Fibroblast of lung (primary cell): Measurements from ENCODE around the gene NXNL2.

Source experiments
- CTCF ChIP-seq, 2 donors: IDR thresholded peaks in 1 of 2; conservative IDR thresholded peaks in 1 of 2; 1 replicate in 1 of 2; 2 replicates in 1 of 2; pipeline ENCODE4 v1.5.1; 2011 to 2012; ENCODE audit warnings: low read length in 2 of 2, control low read depth in 1 of 2, inconsistent platforms in 1 of 2, low read depth in 1 of 2, mild to moderate bottlenecking in 1 of 2
- EZH2 ChIP-seq: IDR thresholded peaks from 2 replicates; pipeline ENCODE4 v1.5.1; 2012; ENCODE audit warnings: low read length, control low read depth, mild to moderate bottlenecking; ENCODE audit errors: missing control alignments

DNA sequence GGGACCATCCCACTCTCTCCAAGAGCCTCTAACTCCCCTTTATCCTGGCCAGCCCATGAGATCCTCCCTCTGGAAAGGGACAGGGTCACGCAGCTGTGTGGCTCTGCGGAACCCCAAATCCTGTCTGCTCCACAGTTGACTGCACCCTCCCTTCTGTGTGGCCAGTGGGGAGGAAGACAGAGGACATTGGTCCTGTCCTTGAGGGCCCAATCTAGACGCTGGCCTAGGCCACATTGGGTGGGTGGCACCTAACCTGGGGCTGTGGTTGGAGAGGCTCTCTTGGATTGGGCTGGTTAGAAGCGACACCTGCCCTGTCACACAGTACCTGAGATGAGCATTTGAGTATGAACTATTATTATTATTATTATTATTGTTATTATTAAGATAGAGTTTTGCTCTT is 12.6 kb upstream of the NXNL2 start:
- TF ChIP-seq CTCF (conservative IDR thresholded peaks at IDR 0.05 in 1 of 2, IDR thresholded peaks at IDR 0.05 in 1 of 2; ENCODE audit: low read depth in 1 of 2, low read length in 2 of 2) (no peak), EZH2 (no peak)
